ENCODE data around the gene FAM186B.

FAM186B gene

GRCh38 chr12:49609059-49609874 lies 3.8 kb upstream of the FAM186B start:
- DNase-seq, result no peak

DNA sequence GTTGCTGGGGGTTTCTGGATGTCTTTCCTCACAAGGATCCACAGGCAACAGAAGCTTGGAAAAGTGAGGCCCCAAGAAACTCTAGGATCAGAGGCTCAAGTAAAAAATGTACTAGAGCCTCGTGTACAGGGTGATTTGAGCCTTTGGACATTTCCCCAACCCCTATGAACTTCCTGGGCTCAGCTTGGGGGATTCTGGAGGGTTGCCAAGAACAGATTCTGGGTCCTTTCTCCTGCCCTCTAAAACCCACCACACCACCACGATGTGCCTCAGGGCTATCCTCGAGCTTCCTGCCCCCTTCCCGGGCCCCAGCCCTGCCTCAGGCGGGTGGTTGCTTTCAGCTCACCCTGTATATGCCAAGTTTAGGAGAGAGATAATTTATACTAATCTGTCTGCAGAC lies 583 bp downstream of the FAM186B start:
- DNase-seq, result no peak

GRCh38 chr12:49603721-49604120 lies 1.7 kb downstream of the FAM186B start:
- no peak for DNase-seq

DNA sequence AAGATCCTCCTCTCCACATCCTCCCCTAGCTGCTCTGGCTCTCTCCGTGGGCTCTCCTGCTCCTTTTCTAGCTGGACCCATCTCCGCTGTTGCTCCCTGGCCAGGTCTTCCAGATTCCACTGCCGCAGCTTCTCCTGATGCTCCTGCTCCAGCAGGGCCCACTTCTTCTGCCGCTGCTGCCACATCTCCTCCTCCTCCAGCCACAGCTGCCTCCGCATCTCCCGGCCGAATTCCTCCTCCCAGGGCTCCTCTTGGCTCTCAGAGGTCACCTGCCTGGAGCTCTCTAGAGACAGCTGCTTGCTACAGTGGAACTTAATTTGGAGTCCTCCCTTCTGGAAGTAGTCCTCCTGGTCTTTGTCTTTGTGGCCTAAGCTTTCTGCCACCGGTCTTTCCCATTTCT lies 5.5 kb downstream of the FAM186B start:
- DNase-seq, result no peak

GRCh38 chr12:49598527-49598926 lies 6.9 kb downstream of the FAM186B start:
- DNase-seq, result no peak

DNA sequence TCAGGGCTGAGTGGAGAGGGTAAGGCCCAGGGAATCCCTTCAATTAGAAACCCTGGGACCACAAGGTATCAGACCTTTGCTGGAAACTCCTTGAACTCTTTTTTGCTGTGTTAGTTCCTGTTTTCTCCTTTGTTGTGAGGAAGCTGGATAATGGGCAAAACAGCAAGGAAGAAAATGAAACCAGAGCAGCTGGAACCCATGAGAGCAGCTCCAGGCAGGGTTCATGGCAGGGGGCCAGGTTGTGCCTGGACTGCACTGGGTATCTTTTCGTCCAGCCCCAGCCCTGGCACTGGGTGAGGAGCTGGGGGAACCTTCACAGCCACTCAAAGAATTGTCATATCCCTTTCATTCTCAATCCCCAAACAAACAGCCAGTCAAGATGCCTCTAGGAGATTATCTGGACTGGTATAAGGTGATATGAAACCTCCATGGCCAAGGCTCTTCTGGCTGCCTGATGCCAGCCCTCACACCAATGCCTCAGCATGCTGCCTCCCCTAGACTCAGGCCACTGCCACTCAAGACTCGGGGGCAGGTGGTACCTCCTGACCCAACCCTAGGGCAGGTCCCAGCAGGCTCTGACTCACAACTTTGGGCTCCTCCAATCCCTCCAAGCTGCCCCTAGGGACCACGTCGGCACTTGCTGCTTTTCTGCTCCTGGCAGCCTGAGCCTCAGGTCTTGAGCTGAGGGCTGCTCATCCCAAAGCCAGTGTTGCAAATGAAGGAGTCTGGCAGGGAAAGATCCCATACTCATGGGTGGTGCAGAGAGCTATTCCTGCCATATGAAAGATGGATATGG lies 16.5 kb downstream of the FAM186B start:
- DNase-seq, result no peak

GRCh38 chr12:49588281-49588680 lies 17.2 kb downstream of the FAM186B start:
- DNase-seq, result no peak

GRCh38 chr12:49587174-49587908 lies 18.1 kb downstream of the FAM186B start:
- no peak for DNase-seq

DNA sequence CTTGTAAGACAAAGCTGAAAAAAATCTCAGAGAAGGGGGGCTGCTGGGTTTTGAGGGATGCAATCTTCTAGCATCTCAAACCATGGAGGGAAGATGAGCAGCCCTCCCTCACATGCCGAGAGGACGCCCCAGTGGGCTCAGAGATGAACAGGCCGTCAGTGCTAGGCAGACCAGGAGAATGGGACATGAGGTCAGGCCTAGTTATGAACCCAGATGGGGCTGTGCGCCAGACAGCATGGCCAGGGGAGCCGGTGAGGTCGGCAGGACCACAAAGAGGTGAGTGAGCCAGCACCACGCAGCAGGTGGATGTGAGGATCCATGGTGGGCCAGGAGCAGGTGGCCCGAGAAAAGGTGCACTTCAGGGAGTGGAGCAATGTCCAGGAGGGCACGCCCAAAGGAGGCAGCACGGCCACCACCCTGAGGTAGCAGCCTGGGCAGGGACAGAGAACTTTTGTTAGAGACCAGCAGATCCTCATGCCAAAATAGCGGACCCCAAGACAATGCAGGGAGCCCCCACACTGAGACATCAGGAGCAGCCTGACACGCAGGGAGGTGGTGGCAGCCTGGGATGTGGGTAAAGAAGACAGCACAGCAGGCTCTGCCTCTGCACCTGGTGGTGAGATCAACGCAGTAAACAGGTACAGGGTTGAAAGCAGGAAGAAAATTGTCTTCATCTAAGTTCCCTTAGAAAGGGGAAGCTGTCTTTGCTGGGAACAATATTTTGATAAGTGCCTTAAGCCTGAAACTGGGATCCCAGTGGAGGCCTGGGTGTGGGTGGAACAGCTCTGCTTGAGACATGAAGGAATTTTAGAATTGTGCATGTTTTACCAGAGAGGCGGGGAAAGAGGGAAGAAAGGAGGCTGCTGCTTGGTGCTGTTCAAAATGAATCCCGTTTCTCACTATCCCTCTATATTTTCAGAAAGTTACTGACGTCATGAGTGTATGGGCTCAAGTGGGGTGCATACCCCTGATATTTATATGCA lies 19.7 kb downstream of the FAM186B start:
- DNase-seq, result no peak

DNA sequence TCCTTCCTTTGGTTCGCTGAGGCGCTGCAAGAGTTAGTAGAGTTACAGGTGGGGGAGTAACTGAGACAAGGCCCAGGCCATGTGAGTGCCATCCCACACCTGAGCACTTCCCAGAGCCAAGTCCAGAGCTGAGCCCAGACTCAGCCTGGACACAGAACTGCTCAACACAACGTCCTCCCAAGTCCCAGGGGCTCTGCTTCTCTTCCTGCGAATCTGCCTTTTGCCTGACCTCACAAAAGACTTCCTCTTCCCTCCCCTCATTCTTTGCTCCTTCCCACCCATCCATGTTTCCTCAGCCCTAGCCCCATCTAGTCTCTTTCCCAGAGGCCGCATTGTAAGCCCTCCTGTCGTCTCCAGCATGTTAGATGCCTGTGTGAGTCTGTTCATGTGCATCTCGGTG lies 20.8 kb downstream of the FAM186B start:
- no peak for DNase-seq

GRCh38 chr12:49583366-49584094 lies 21.9 kb downstream of the FAM186B start:
- DNase-seq, result no peak

DNA sequence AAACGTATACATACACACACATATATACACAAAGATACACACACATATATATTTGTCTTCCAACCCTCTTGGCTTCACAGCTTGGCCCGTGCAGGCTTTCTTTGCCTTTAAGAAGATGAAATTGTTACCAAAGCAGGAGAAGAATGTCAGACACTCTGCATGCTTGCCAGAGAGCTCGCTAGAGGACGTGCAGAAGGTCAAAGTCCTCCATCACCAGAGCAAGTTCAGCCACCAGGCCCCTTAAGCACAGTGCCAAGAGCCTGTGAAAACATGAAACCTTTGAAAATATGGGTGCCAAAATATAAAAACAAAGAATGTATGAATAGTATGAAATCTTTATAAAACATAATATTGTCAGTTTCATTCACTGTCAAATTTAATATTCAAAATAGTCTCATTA lies 22.6 kb downstream of the FAM186B start:
- no peak for DNase-seq

- DNase-seq, result no peak
Observed at GRCh38 chr12:49582201-49582600, 23.2 kb downstream of the FAM186B start.

- peak; percentile 63 for DNase-seq
Observed at GRCh38 chr12:49580572-49581535, 24.6 kb downstream of the FAM186B start.

DNA sequence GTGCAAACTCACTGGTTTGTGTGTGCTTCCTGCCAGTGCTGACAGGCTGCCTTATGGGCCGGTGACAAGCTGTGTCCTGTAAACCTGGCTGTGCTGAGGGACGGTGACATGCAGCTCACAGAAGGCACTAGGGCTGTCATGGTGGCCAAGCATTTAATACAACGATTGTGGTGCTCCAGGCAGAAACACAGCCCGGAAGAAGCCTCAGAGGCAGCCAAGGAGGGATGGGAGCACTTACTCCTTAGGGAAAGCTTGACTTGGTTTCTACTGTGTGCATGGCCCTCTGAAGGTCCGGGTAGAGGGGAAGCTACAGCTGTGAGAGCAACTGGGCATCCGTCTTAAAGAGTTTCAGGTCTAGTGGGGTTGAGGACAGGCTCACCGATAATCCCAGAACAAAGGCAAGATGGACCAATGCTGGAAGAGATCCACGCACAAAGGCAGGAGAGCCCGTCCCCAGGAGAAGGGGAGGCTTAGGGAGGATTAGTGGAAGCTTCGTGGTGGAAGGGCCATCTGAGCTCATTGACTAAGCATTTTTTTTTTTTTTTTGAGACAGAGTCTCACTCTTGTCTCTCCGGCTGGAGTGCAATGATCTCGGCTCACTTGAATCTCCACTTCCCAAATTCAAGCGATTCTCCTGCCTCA lies 26.8 kb downstream of the FAM186B start:
- DNase-seq, result no peak

- no peak for DNase-seq
Observed at GRCh38 chr12:49577589-49578315, 27.7 kb downstream of the FAM186B start.

- peak; percentile 14 for DNase-seq
Observed at GRCh38 chr12:49568442-49569162, 36.8 kb downstream of the FAM186B start.

Measured in CD4-positive, alpha-beta T cell treated with Interleukin-21 for 1 hour (primary cell).